Measurements from ENCODE around the gene RGCC.
A peak's percentile ranks its signal among the peaks of the same experiment; 100 is the strongest.

The RGCC gene

DNA sequence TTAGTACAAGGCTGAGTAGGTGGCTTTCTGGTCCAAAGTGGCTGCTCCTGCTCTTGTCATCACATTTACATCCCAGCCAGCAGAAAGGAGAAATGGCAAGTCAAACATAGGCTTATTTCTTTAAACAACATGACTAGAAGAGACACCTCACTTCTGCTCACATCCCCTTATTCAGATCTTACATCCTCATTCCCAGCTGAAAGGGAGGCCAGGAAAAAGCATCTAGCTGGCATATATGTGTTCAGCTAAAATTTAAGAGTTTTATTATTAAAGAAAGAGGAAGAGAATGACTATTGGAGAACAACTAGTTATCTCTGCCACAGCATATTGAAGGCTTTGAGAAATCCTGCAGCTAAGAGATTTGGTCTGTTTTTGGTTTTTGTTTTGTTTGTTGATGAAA lies 34.1 kb downstream of the RGCC start:
- no peaks in the 10 kb centered on the region for H3K27me3 ChIP-seq (replicated peaks; ENCODE audit: insufficient read depth, low read length)
- no peaks in the 10 kb centered on the region for H3K36me3 ChIP-seq (replicated peaks; ENCODE audit: insufficient read depth, low read length)
- no peak overlapping the region for H3K9ac ChIP-seq (ENCODE audit: low read length)
- no peaks in the 10 kb centered on the region for H3K9me2 ChIP-seq (replicated peaks; ENCODE audit: insufficient read depth, low read length)
- no peak overlapping the region for H3K27ac ChIP-seq (ENCODE audit: low read length)
- H3K9me3 ChIP-seq (replicated peaks; ENCODE audit: insufficient read depth, low read length): no peaks in the 10 kb centered on the region
- no peak for DNase-seq
- H3K79me2 ChIP-seq (ENCODE audit: low read length): no peaks in the 10 kb centered on the region
- no peak overlapping the region for H3K4me3 ChIP-seq (ENCODE audit: low read length)
- peaks cover 38% of the 10 kb centered on the region for H3K4me1 ChIP-seq (ENCODE audit: low read length)
- H4K20me1 ChIP-seq (ENCODE audit: insufficient read depth, low read length): no peaks in the 10 kb centered on the region
- no peak overlapping the region for H2AFZ ChIP-seq (ENCODE audit: low read length)
- H3K4me2 ChIP-seq (ENCODE audit: low read depth, low read length): no peak overlapping the region
- TF ChIP-seq, protein P1, sequence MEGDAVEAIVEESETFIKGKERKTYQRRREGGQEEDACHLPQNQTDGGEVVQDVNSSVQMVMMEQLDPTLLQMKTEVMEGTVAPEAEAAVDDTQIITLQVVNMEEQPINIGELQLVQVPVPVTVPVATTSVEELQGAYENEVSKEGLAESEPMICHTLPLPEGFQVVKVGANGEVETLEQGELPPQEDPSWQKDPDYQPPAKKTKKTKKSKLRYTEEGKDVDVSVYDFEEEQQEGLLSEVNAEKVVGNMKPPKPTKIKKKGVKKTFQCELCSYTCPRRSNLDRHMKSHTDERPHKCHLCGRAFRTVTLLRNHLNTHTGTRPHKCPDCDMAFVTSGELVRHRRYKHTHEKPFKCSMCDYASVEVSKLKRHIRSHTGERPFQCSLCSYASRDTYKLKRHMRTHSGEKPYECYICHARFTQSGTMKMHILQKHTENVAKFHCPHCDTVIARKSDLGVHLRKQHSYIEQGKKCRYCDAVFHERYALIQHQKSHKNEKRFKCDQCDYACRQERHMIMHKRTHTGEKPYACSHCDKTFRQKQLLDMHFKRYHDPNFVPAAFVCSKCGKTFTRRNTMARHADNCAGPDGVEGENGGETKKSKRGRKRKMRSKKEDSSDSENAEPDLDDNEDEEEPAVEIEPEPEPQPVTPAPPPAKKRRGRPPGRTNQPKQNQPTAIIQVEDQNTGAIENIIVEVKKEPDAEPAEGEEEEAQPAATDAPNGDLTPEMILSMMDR (IDR thresholded peaks at IDR 0.05; ENCODE audit: low read length): no peak
- no peak for TF ChIP-seq EZH2phosphoT487 (IDR thresholded peaks at IDR 0.05; ENCODE audit: low read length)
- TF ChIP-seq EZH2 (optimal IDR thresholded peaks at IDR 0.05; ENCODE audit: low read depth, low read length): no peak
- H3F3A ChIP-seq (ENCODE audit: insufficient read depth, low read length): peaks cover 16% of the 10 kb centered on the region

DNA sequence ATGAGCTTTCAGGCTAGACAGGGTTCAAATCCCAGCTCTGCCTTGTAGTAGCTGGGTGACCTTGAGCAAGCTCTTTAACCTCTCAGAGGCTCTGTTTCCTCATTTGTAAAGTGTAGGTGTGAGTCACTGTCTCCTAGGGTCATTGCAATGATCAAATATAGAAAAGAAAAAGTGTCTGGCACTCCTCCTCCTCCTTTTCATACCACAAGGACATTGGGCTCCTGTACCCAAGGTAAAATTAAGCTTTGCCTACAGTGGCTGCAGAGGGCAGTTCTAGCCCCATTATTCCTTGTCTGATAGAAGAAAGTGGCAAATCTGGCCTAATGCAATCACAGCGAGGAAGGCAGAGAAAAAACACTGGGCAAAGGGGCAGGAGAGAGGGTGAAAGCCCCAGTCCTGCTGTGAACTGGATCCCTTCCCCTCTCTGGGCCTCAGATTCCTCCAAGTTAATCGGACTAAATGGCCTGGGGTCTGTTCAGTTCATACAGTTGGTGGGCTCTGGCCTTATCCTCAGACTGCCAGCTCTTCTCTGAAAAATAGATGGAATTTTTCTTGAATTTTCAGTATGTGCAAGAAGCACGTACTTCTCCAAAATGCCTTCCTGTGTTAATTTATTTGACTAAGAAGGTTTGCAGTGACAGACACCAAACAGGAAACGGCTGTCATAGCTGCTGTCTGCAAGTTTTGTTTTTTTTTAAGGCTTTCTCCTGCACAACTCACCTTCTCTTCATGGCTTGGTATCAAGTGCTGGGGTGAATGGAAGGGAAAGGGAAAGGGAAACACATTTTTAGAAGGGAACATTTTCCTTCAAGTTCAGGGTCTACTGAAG lies 35.3 kb downstream of the RGCC start:
- H3F3A ChIP-seq (ENCODE audit: insufficient read depth, low read length): peaks cover 21% of the 10 kb centered on the region
- no peaks in the 10 kb centered on the region for H3K36me3 ChIP-seq (replicated peaks; ENCODE audit: insufficient read depth, low read length)
- no peak overlapping the region for H3K4me3 ChIP-seq (ENCODE audit: low read length)
- H3K9ac ChIP-seq (ENCODE audit: low read length): peak overlapping the region; percentile 22; the same call in 1 of the 2 replicates
- 0 out of 2 replicates have a peak overlapping the region, but pooled peaks have one; percentile 6 for H2AFZ ChIP-seq (ENCODE audit: low read length)
- no peaks in the 10 kb centered on the region for H3K27me3 ChIP-seq (replicated peaks; ENCODE audit: insufficient read depth, low read length)
- peaks cover 48% of the 10 kb centered on the region for H3K4me1 ChIP-seq (ENCODE audit: low read length)
- no peaks in the 10 kb centered on the region for H3K9me3 ChIP-seq (replicated peaks; ENCODE audit: insufficient read depth, low read length)
- peak; percentile 30 for DNase-seq
- no peak for TF ChIP-seq EZH2 (optimal IDR thresholded peaks at IDR 0.05; ENCODE audit: low read depth, low read length)
- TF ChIP-seq, protein P1 (IDR thresholded peaks at IDR 0.05; ENCODE audit: low read length): no peak
- H3K79me2 ChIP-seq (ENCODE audit: low read length): no peaks in the 10 kb centered on the region
- no peaks in the 10 kb centered on the region for H4K20me1 ChIP-seq (ENCODE audit: insufficient read depth, low read length)
- H3K4me2 ChIP-seq (ENCODE audit: low read depth, low read length): peak overlapping the region; percentile 29; the same call in 1 of the 2 replicates
- peak overlapping the region; percentile 70 for H3K27ac ChIP-seq (ENCODE audit: low read length)
- no peaks in the 10 kb centered on the region for H3K9me2 ChIP-seq (replicated peaks; ENCODE audit: insufficient read depth, low read length)

DNA sequence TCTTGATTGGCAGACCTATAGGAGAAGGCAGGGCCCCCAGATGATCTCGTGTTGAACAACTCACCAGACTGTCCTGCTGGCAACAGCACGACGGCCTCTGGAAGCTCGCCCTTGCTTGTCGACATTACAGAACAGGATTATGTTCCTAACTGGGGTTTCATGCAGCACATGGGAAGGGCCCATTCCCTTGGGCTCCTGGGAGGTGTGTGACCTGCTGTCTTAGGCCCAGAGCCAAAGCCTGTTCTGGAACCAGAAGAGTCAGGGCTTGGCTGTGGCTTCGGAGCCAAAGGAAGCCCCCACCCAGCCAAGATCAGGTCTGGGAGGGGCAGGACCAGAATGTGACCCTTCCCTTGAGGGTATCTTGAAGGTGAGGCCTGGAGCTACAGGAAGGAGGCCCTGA lies 36.9 kb downstream of the RGCC start:
- peaks cover 50% of the 10 kb centered on the region for H3K4me1 ChIP-seq (ENCODE audit: low read length)
- no peak overlapping the region for H3K4me2 ChIP-seq (ENCODE audit: low read depth, low read length)
- no peaks in the 10 kb centered on the region for H3K9me3 ChIP-seq (replicated peaks; ENCODE audit: insufficient read depth, low read length)
- H3K9me2 ChIP-seq (replicated peaks; ENCODE audit: insufficient read depth, low read length): no peaks in the 10 kb centered on the region
- no peaks in the 10 kb centered on the region for H3K79me2 ChIP-seq (ENCODE audit: low read length)
- no peak overlapping the region for H3K9ac ChIP-seq (ENCODE audit: low read length)
- no peak for DNase-seq
- H3K27me3 ChIP-seq (replicated peaks; ENCODE audit: insufficient read depth, low read length): no peaks in the 10 kb centered on the region
- no peaks in the 10 kb centered on the region for H4K20me1 ChIP-seq (ENCODE audit: insufficient read depth, low read length)
- H2AFZ ChIP-seq (ENCODE audit: low read length): no peak overlapping the region
- no peak overlapping the region for H3K27ac ChIP-seq (ENCODE audit: low read length)
- no peak overlapping the region for H3K4me3 ChIP-seq (ENCODE audit: low read length)
- peaks cover 10% of the 10 kb centered on the region for H3F3A ChIP-seq (ENCODE audit: insufficient read depth, low read length)
- TF ChIP-seq, protein P1 (IDR thresholded peaks at IDR 0.05; ENCODE audit: low read length): no peak
- TF ChIP-seq EZH2 (optimal IDR thresholded peaks at IDR 0.05; ENCODE audit: low read depth, low read length) (no peak), EZH2phosphoT487 (IDR thresholded peaks at IDR 0.05; ENCODE audit: low read length) (no peak)
- H3K36me3 ChIP-seq (replicated peaks; ENCODE audit: insufficient read depth, low read length): no peaks in the 10 kb centered on the region

Measured in MM.1S (cell line).